GM19468 (cell line): ENCODE results near the gene RGS6.

Experiments used
- ATAC-seq: cut with Tn5 transposase; IDR thresholded peaks from one replicate; pipeline ENCODE4 v1.9.1; 2021; ENCODE audit warnings: mild to moderate bottlenecking, moderate library complexity, moderate number of reproducible peaks; ENCODE audit not compliant: unreplicated experiment; ENCODE audit errors: extremely low read depth

The RGS6 gene

DNA sequence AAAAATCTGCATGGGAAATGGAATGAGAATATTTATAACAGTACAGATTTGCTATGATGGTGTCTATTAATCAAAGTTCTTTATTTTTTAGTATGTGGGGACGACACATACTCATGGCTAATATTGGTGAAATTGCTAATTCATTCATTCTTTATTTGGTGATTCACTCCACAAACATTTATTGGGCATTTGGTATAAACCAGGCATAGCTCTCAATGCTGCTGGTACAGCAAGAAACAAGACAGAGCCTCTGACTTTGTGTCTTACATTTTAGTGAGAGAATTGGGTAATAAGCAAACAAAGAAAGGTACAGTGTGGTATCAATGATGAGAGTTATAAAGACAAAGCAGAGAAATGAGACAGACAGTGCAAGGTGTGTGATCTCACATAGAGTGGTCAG lies 129.5 kb downstream of the RGS6 start:
- ATAC-seq = no peak

DNA sequence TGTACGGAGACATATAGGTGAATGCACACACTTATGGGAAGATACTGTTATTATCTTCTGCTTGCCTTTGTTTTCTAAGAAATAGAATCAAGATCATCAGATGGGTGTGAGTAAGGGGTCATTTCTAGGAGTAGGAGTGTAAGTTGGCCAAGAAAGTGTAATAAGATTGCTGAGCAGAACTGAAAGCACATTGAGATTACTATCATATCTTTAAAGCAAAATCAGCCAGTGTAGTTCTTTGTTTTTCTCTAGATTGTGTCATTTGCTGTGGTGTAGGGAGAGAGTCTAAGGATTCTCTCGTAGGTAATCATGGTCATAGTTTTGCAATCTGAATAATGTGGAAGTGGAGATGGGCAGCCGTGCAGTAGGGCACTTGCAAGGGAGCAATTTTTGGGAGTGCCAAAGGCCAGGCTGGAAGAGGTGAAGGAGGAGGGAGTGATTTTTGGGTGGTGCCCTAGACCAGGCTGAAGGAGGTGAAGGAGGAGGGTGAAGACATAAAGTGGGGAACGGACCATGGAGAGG lies 131.6 kb downstream of the RGS6 start:
- ATAC-seq = no peak

DNA sequence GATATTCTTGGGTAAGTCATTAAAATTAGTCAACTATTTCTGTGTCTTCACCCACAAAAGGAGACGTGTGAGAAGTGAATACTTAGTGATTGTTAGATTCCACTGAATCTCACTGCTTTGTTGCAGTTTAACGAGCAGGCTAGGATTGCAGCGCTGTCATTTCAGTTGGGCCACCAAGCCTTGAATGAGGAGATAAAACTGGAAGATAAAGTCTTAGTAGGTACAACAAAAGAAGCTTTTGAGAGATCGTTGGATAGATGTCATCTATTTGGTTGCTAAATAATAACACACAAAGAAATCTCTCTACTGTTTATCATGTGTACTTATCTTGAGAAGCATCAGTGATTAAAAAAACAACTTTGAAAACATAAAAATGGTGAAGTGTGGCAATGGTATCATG lies 132.3 kb downstream of the RGS6 start:
- no peak for ATAC-seq

DNA sequence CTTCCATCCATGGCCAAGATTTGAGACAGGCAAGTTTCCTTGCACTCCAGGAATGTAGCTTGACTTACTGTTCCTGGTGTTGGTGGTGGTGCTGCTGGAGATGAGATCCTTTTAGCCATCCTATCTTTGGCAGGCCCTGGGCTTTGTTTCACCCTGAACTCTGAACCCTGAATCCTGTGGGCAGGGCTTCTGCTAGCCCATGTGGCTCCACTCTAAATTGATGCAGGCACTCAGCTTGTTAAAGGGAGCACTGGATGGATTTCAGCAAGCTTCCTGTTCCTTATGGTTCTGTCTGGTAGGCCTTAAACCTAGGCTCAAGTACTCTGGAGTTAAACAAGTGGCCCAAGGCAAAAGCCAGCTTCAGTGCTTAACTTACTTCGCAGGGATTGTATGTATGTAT lies 138.2 kb downstream of the RGS6 start:
- no peak for ATAC-seq

GRCh38 chr14:72075649-72076334 lies 143.6 kb downstream of the RGS6 start:
- ATAC-seq = no peak

DNA sequence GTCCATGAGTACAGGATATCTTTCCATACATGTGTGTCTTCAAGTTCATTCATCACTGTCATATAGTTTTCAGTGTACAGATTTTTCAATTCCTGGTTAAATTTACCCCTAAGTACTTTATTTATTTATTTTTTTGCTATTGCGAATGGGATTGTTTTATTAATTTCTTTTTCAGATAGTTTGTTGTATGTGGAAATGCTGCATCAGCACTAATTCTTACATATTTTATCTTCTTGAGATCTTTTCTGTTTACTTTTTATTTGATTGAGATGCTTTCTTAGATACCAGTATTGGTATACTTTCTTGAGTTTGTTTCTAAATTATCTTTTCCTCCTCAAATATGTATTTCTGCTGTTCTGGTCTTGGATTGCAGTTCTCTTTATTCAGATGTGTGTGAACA lies 148.9 kb downstream of the RGS6 start:
- no peak for ATAC-seq

- no peak for ATAC-seq
Measured at GRCh38 chr14:72084935-72085334, 152.7 kb downstream of the RGS6 start.

- ATAC-seq = no peak
Measured at GRCh38 chr14:72089625-72090024, 157.4 kb downstream of the RGS6 start.

- ATAC-seq = no peak
Measured at GRCh38 chr14:72094844-72095582, 162.8 kb downstream of the RGS6 start.

- no peak for ATAC-seq
Measured at GRCh38 chr14:72097173-72097783, 165.0 kb downstream of the RGS6 start.

- ATAC-seq = no peak
Measured at GRCh38 chr14:72098210-72098609, 166.0 kb downstream of the RGS6 start.

GRCh38 chr14:72099566-72099965 lies 167.3 kb downstream of the RGS6 start:
- no peak for ATAC-seq

DNA sequence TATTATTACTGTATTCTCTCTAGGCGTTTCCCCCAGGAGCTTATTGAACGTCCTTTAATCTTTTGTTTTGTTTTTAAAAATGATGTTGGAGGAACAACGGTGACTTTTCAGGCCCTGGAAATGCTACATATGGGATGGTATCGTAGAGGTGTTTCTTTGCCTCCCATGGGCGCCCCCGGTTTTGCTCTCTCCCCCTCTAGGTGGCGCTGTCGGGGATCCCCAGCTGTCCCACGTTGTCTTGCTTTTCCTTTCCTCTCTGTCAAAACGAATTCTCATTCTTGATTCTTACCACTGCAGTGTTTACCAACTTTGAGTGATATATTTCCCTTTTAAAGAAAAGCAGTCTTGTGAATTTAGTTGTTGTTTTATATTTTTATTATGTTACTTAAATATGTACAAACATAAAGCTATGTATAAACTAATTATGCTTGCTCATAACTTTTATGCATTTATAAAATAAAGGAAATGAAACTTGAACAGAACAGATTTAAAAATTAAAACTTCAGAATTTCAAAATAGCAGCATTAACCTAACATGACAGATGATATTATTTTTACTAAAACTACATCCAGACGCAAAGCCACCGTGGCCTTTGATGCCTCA lies 171.9 kb downstream of the RGS6 start:
- no peak for ATAC-seq

- no peak for ATAC-seq
Measured at GRCh38 chr14:72111911-72112310, 179.7 kb downstream of the RGS6 start.

DNA sequence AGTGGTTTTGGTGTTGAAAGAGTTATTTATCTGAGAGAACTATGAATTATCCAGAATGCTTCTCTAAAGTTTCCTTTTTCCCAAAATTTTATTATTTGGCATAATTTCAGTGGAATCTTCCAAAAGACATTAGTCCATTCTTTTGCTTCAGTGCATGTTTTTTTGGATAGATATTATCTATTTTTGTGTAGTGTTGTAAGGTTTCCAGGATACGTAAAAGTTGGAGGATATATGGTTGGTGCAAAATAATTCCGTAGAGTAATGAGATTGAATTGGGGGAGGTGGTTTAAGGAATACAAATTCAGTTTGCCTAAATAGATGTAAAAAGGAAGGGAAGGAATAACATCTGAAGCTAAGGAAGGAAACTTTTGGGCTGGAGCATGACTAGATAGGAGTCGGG lies 186.6 kb downstream of the RGS6 start:
- no peak for ATAC-seq

DNA sequence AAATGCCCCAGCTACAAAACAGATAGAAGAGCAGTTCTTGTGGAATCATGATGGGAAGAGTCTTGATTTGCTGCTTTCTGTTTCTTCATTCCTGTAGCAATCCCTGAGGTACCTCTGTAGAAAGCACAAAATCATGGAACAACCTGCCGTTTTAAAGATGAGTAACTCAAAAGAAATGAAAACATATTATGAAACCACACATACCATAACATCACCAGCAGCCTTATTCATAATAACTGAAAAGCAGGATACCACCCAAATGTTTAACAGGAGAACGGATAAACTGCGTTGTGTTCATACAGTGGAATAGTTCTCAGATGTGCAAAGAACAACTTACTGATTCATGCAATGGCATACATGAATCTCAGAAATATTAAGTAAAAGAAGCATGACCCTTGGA lies 188.1 kb downstream of the RGS6 start:
- no peak for ATAC-seq

DNA sequence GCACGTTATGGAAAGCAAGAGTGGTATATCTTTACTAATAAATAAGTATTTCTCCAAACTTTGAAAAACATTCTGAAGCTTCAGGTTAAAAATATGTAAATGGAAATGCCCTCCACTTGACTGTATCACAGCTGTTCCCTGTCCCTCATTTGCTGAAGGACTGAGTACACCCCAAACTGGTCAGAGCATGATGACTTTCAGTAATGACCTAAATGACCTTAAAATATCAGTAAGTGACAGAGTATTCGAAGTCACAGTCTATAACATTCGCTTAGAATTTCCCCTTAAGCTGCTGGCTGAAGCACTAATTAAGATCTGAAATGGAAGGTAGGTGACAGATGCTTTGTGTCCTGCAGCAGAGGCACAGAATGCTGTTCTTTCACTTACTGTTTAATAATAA lies 191.5 kb downstream of the RGS6 start:
- no peak for ATAC-seq

GRCh38 chr14:72124171-72124570 lies 191.9 kb downstream of the RGS6 start:
- ATAC-seq = no peak

GRCh38 chr14:72126091-72126490 lies 193.9 kb downstream of the RGS6 start:
- no peak for ATAC-seq

DNA sequence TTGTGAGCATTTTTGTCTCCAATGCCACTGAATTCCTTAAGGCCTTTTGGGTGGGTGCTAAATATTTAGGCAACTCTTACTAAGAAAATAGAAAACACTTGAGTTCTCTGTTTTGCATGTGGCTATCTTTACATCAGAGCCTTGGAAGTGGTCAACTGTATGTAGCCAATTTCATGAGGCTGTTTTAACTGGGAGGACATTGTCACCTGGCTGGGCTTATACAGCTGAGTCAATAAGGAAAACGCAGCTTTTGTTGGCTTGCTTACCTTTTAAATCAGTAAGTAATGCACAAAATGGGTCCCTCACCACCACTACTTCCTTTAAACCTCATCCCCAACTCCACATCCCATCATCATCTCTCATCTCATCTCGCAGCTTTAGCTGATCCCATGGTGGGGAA lies 194.3 kb downstream of the RGS6 start:
- no peak for ATAC-seq

DNA sequence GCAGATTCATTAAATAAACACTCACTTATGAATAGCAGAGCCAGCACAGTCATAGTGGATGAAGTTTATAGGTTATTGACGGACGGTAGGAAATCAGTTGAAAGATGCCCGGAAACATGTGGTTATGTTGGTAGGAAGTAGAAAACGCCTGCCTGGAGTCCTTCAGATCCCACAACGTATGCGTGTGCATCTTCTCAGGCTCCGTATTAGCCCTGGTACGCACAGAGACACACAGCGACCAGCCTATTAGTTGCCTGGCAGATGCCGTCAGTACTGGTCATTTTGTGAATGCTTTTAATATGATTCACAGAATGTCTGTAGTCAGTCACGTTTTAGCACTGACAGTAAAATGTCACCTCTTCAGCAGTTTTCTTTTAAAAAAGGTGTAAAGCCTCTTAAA lies 196.4 kb downstream of the RGS6 start:
- ATAC-seq = no peak
